Activated naive CD4-positive, alpha-beta T cell treated with anti-CD3 and anti-CD28 coated beads for 36 hours (primary cell): Measurements from ENCODE around the gene HNRNPR. TPM values are rescaled to one million over a fixed set of nuclear protein-coding genes. Genes with fewer than 3 reads are reported as not detected.

ENCODE experiments used
- CTCF ChIA-PET: fragments of 350-600 bp; sonication (Branson Sonifier 250); formaldehyde crosslinking; loops from one replicate; lab custom pipeline; 2021; ENCODE audit warnings: antibody characterized with exemption; lab: Charles Lee
- DNase-seq: peaks from one replicate; pipeline ENCODE4 v3.0.0-alpha.2; 2020
- H3K27ac Mint-ChIP-seq: one replicate; pipeline ENCODE4 v1.8.0; 2021; ENCODE audit warnings: mild to moderate bottlenecking, mixed read lengths
- H3K27me3 Mint-ChIP-seq: one replicate; pipeline ENCODE4 v1.8.0; 2021; ENCODE audit warnings: low read depth, mixed read lengths
- H3K36me3 Mint-ChIP-seq: one replicate; pipeline ENCODE4 v1.8.0; 2021; ENCODE audit warnings: low read depth, mixed read lengths
- H3K4me1 Mint-ChIP-seq: one replicate; pipeline ENCODE4 v1.8.0; 2021; ENCODE audit warnings: low read depth, mixed read lengths
- H3K4me3 Mint-ChIP-seq: one replicate; pipeline ENCODE4 v1.8.0; 2021; ENCODE audit warnings: mild to moderate bottlenecking, moderate library complexity, mixed read lengths
- H3K9me3 Mint-ChIP-seq: one replicate; pipeline ENCODE4 v1.8.0; 2021; ENCODE audit warnings: mixed read lengths
- intact Hi-C: fragments of 100-400 bp; cut with micrococcal nuclease; formaldehyde crosslinking; loops from one replicate; pipeline ENCODE4 v1.15.1; 2023
- total RNA-seq, 2 experiments: library from RNA; stranded (reverse); gene quantifications; one replicate each; pipeline ENCODE4 v1.2.3, GENCODE V29; 2021

Gene HNRNPR
- total RNA-seq, 2 experiments from 2014 or later: 203 to 208 TPM

GRCh38 chr1:23366598-23366997, 22.5 kb upstream of the HNRNPR start:
- H3K4me3 Mint-ChIP-seq: no peak overlapping the region
- peaks cover 22% of the 10 kb centered on the region for H3K4me1 Mint-ChIP-seq
- intact Hi-C loops: loop anchor here (5.0 to 10.0 kb wide), 2 partner anchors 378 to 501 kb away; partner anchors contain the start of genes ELOA and FUCA1
- CTCF ChIA-PET: interaction anchor here (1.3 to 1.4 kb wide), 2 partner anchors 22 to 37 kb away, joined by 3 read pairs; partner anchors contain the start of gene HNRNPR
- H3K9me3 Mint-ChIP-seq: peaks cover 24% of the 10 kb centered on the region
- no peak for DNase-seq
- peaks cover 42% of the 10 kb centered on the region for H3K36me3 Mint-ChIP-seq
- H3K27me3 Mint-ChIP-seq: no peaks in the 10 kb centered on the region
- no peak overlapping the region for H3K27ac Mint-ChIP-seq

- no peaks in the 10 kb centered on the region for H3K27me3 Mint-ChIP-seq
- CTCF ChIA-PET: interaction anchor here (1.3 to 1.4 kb wide), 2 partner anchors 22 to 37 kb away, joined by 3 read pairs; partner anchors contain the start of gene HNRNPR
- intact Hi-C loops: loop anchor here (5.0 to 10.0 kb wide), 2 partner anchors 379 to 501 kb away; partner anchors contain the start of genes ELOA and FUCA1
- no peak for DNase-seq
- peaks cover 22% of the 10 kb centered on the region for H3K4me1 Mint-ChIP-seq
- peaks cover 46% of the 10 kb centered on the region for H3K36me3 Mint-ChIP-seq
- no peak overlapping the region for H3K27ac Mint-ChIP-seq
- H3K9me3 Mint-ChIP-seq: peaks cover 28% of the 10 kb centered on the region
- no peak overlapping the region for H3K4me3 Mint-ChIP-seq
These were observed 22.1 kb upstream of the HNRNPR start for GRCh38 chr1:23366146-23366545.

- Mint-ChIP-seq H3K27ac (no peak overlapping the region), H3K4me1 (peaks cover 9% of the 10 kb centered on the region), H3K27me3 (no peaks in the 10 kb centered on the region), H3K9me3 (peaks cover 49% of the 10 kb centered on the region), H3K4me3 (no peak overlapping the region), H3K36me3 (peaks cover 73% of the 10 kb centered on the region)
- intact Hi-C loops: loop anchor here (10.0 kb wide), 1 partner anchor 383 kb away; the partner anchor contains the start of gene ELOA
- CTCF ChIA-PET: interaction anchor here (1.8 kb wide), 1 partner anchor 41 kb away, joined by 8 read pairs; no protein-coding TSS in a partner anchor
- DNase-seq: peak; percentile 27
These were observed 18.2 kb upstream of the HNRNPR start for GRCh38 chr1:23362218-23362713.

GRCh38 chr1:23358310-23358875, 14.3 kb upstream of the HNRNPR start:
- CTCF ChIA-PET: no interaction called here
- Mint-ChIP-seq H3K4me1 (peaks cover 4% of the 10 kb centered on the region), H3K4me3 (no peak overlapping the region), H3K27me3 (no peaks in the 10 kb centered on the region), H3K9me3 (peaks cover 42% of the 10 kb centered on the region), H3K36me3 (peaks cover 49% of the 10 kb centered on the region), H3K27ac (no peak overlapping the region)
- no peak for DNase-seq
- intact Hi-C loops: no loop called here

- no peak overlapping the region for H3K27ac Mint-ChIP-seq
These were observed 13.2 kb upstream of the HNRNPR start for GRCh38 chr1:23357138-23357908.

GRCh38 chr1:23356471-23357137, 12.5 kb upstream of the HNRNPR start:
- Mint-ChIP-seq H3K9me3 (peaks cover 25% of the 10 kb centered on the region), H3K27me3 (no peaks in the 10 kb centered on the region)
- intact Hi-C loops: no loop called here

More at GRCh38 chr1:23357138-23357908, 13.2 kb upstream of the HNRNPR start:
- peaks cover 33% of the 10 kb centered on the region for H3K9me3 Mint-ChIP-seq
- CTCF ChIA-PET: interaction anchor here (0.6 kb wide), 1 partner anchor 55 kb away, joined by 4 read pairs; no protein-coding TSS in a partner anchor
- H3K27me3 Mint-ChIP-seq: no peaks in the 10 kb centered on the region
- H3K4me1 Mint-ChIP-seq: peaks cover 4% of the 10 kb centered on the region
- no peak for DNase-seq
- H3K4me3 Mint-ChIP-seq: no peak overlapping the region
- intact Hi-C loops: no loop called here
- H3K36me3 Mint-ChIP-seq: peaks cover 38% of the 10 kb centered on the region

GRCh38 chr1:23354245-23354644, 10.2 kb upstream of the HNRNPR start:
- no peak overlapping the region for H3K27ac Mint-ChIP-seq
- H3K4me1 Mint-ChIP-seq: peaks cover 4% of the 10 kb centered on the region
- intact Hi-C loops: no loop called here
- CTCF ChIA-PET: no interaction called here
- peaks cover 8% of the 10 kb centered on the region for H3K36me3 Mint-ChIP-seq
- H3K9me3 Mint-ChIP-seq: peaks cover 3% of the 10 kb centered on the region
- H3K4me3 Mint-ChIP-seq: no peak overlapping the region
- H3K27me3 Mint-ChIP-seq: no peaks in the 10 kb centered on the region
- no peak for DNase-seq

More at GRCh38 chr1:23356471-23357137, 12.5 kb upstream of the HNRNPR start:
- DNase-seq: no peak
- Mint-ChIP-seq H3K4me3 (no peak overlapping the region), H3K4me1 (peaks cover 4% of the 10 kb centered on the region), H3K27ac (no peak overlapping the region), H3K36me3 (peaks cover 31% of the 10 kb centered on the region)
- CTCF ChIA-PET: no interaction called here

GRCh38 chr1:23352096-23352695, 8.1 kb upstream of the HNRNPR start:
- Mint-ChIP-seq H3K27me3 (no peaks in the 10 kb centered on the region), H3K27ac (no peak overlapping the region), H3K4me3 (no peak overlapping the region), H3K36me3 (no peaks in the 10 kb centered on the region), H3K4me1 (peaks cover 4% of the 10 kb centered on the region), H3K9me3 (no peaks in the 10 kb centered on the region)
- intact Hi-C loops: no loop called here
- no peak for DNase-seq
- CTCF ChIA-PET: no interaction called here

GRCh38 chr1:23345920-23346319, 1.8 kb upstream of the HNRNPR start:
- Mint-ChIP-seq H3K27ac (no peak overlapping the region), H3K9me3 (no peaks in the 10 kb centered on the region), H3K36me3 (peaks cover 14% of the 10 kb centered on the region), H3K4me1 (peaks cover 17% of the 10 kb centered on the region), H3K27me3 (no peaks in the 10 kb centered on the region), H3K4me3 (no peak overlapping the region)
- intact Hi-C loops: loop anchor here (2.0 kb wide), 2 partner anchors 185 to 345 kb away; partner anchors contain the start of genes E2F2 and RPL11
- no peak for DNase-seq
- CTCF ChIA-PET: no interaction called here

- CTCF ChIA-PET: interaction anchor here (0.6 kb wide), 1 partner anchor 80 kb away, joined by 6 read pairs; no protein-coding TSS in a partner anchor
- peak overlapping the region; percentile 82 for H3K4me3 Mint-ChIP-seq
- no peaks in the 10 kb centered on the region for H3K27me3 Mint-ChIP-seq
- no peaks in the 10 kb centered on the region for H3K9me3 Mint-ChIP-seq
- H3K4me1 Mint-ChIP-seq: peaks cover 26% of the 10 kb centered on the region
- peaks cover 16% of the 10 kb centered on the region for H3K36me3 Mint-ChIP-seq
- no peak for DNase-seq
- intact Hi-C loops: loop anchor here (1.0 to 5.0 kb wide), 6 partner anchors 23 to 614 kb away; partner anchors contain the start of genes E2F2, PNRC2 and RPL11
- peak overlapping the region; percentile 88 for H3K27ac Mint-ChIP-seq
These were observed 946 bp upstream of the HNRNPR start for GRCh38 chr1:23344987-23345472.
